ENCODE measurements around the gene RPS6KA5. TPM values are rescaled to one million over a fixed set of nuclear protein-coding genes. Genes with fewer than 3 reads are reported as not detected.
"Not testable (repeated sequence)": the region's sequence is repeated elsewhere in the genome, so short reads cannot be mapped to it uniquely, and the experiment has no call there.

The RPS6KA5 gene
- total RNA-seq, 1 experiment from 2014 or later, result 2.2 TPM

GRCh38 chr14:90848944-90849731, 211.3 kb downstream of the RPS6KA5 start:
- Mint-ChIP-seq H3K27ac (ENCODE audit: low read depth, unreplicated experiment) (peak overlapping the region; percentile 28), H3K27me3 (ENCODE audit: insufficient read depth, unreplicated experiment) (no peaks in the 10 kb centered on the region), H3K36me3 (ENCODE audit: insufficient read depth, unreplicated experiment) (peaks cover 4% of the 10 kb centered on the region), H3K4me1 (ENCODE audit: insufficient read depth, unreplicated experiment) (peaks cover 26% of the 10 kb centered on the region), H3K4me3 (ENCODE audit: unreplicated experiment) (no peak overlapping the region), H3K9me3 (ENCODE audit: unreplicated experiment) (no peaks in the 10 kb centered on the region)
- no peak for TF ChIP-seq CTCF (IDR thresholded peaks at IDR 0.05; ENCODE audit: unreplicated experiment)
- ChIA-PET POLR2A (interaction anchor here (0.8 kb wide), 1 partner anchor 14 kb away, joined by 3 read pairs; no protein-coding TSS in a partner anchor), CTCF (interaction anchor here (1.1 to 1.2 kb wide), 2 partner anchors 29 to 91 kb away, joined by 3 read pairs; no protein-coding TSS in a partner anchor)
- no TSS peak for BruUV-seq (replicated peaks)
- DNase-seq (ENCODE audit: unreplicated experiment), result no peak
- intact Hi-C loops (cut with micrococcal nuclease), result no loop called here

- CTCF ChIA-PET, result no interaction called here
- no peaks in the 10 kb centered on the region for H3K9me3 Mint-ChIP-seq (ENCODE audit: unreplicated experiment)
Measured at GRCh38 chr14:90846511-90846910, 213.9 kb downstream of the RPS6KA5 start.

DNA sequence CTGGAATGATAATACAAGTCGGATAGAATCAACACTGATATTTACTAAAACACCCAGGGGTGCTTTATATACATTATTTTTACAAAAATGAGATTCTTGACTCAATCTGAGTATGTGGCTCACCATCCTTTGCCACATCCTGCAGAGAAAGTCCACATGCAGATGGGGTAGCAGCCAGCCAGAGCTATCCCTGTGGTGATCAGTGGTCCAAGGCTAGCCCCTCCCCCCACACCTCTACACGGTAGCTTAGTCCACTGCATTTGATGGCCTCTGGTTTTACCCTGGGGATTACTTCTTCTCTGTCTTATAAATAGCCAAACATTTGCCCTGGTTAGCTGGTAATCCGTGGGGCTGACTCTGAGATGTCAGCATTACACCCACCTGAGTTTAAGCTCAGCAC, 216.1 kb downstream of the RPS6KA5 start:
- POLR2A ChIA-PET, result no interaction called here
- no peaks in the 10 kb centered on the region for H3K27me3 Mint-ChIP-seq (ENCODE audit: insufficient read depth, unreplicated experiment)
- H3K9me3 Mint-ChIP-seq (ENCODE audit: unreplicated experiment), result no peaks in the 10 kb centered on the region
- H3K36me3 Mint-ChIP-seq (ENCODE audit: insufficient read depth, unreplicated experiment), result no peaks in the 10 kb centered on the region
- H3K4me3 Mint-ChIP-seq (ENCODE audit: unreplicated experiment), result no peak overlapping the region
- CTCF ChIA-PET, result interaction anchor here (0.6 kb wide), 1 partner anchor 26 kb away, joined by 4 read pairs; no protein-coding TSS in a partner anchor
- no TSS peak for BruUV-seq (replicated peaks)
- no peak for DNase-seq (ENCODE audit: unreplicated experiment)
- peaks cover 19% of the 10 kb centered on the region for H3K4me1 Mint-ChIP-seq (ENCODE audit: insufficient read depth, unreplicated experiment)
- intact Hi-C loops (cut with micrococcal nuclease), result no loop called here
- no peak overlapping the region for H3K27ac Mint-ChIP-seq (ENCODE audit: low read depth, unreplicated experiment)
- TF ChIP-seq CTCF (IDR thresholded peaks at IDR 0.05; ENCODE audit: unreplicated experiment), result no peak

More at GRCh38 chr14:90846511-90846910, 213.9 kb downstream of the RPS6KA5 start:
- no peaks in the 10 kb centered on the region for H3K27me3 Mint-ChIP-seq (ENCODE audit: insufficient read depth, unreplicated experiment)
- intact Hi-C loops (cut with micrococcal nuclease), result no loop called here
- H3K4me1 Mint-ChIP-seq (ENCODE audit: insufficient read depth, unreplicated experiment), result peaks cover 26% of the 10 kb centered on the region
- BruUV-seq (replicated peaks), result no TSS peak
- no peak for TF ChIP-seq CTCF (IDR thresholded peaks at IDR 0.05; ENCODE audit: unreplicated experiment)
- H3K36me3 Mint-ChIP-seq (ENCODE audit: insufficient read depth, unreplicated experiment), result peaks cover 2% of the 10 kb centered on the region
- no peak overlapping the region for H3K4me3 Mint-ChIP-seq (ENCODE audit: unreplicated experiment)
- peak; percentile 26 for DNase-seq (ENCODE audit: unreplicated experiment)
- POLR2A ChIA-PET, result interaction anchor here (1.2 kb wide), 1 partner anchor 213 kb away, joined by 5 read pairs; no protein-coding TSS in a partner anchor
- H3K27ac Mint-ChIP-seq (ENCODE audit: low read depth, unreplicated experiment), result no peak overlapping the region

GRCh38 chr14:90842726-90843125, 217.7 kb downstream of the RPS6KA5 start:
- no TSS peak for BruUV-seq (replicated peaks)
- H3K4me3 Mint-ChIP-seq (ENCODE audit: unreplicated experiment), result no peak overlapping the region
- no peaks in the 10 kb centered on the region for H3K27me3 Mint-ChIP-seq (ENCODE audit: insufficient read depth, unreplicated experiment)
- ChIA-PET POLR2A (interaction anchor here (0.9 kb wide), 1 partner anchor 17 kb away, joined by 3 read pairs; no protein-coding TSS in a partner anchor), CTCF (interaction anchor here (0.6 kb wide), 1 partner anchor 1652 kb away, joined by 4 read pairs; no protein-coding TSS in a partner anchor)
- no peak overlapping the region for H3K27ac Mint-ChIP-seq (ENCODE audit: low read depth, unreplicated experiment)
- TF ChIP-seq CTCF (IDR thresholded peaks at IDR 0.05; ENCODE audit: unreplicated experiment), result no peak
- no peak for DNase-seq (ENCODE audit: unreplicated experiment)
- H3K9me3 Mint-ChIP-seq (ENCODE audit: unreplicated experiment), result no peaks in the 10 kb centered on the region
- intact Hi-C loops (cut with micrococcal nuclease), result no loop called here
- H3K36me3 Mint-ChIP-seq (ENCODE audit: insufficient read depth, unreplicated experiment), result no peaks in the 10 kb centered on the region
- peaks cover 21% of the 10 kb centered on the region for H3K4me1 Mint-ChIP-seq (ENCODE audit: insufficient read depth, unreplicated experiment)

DNA sequence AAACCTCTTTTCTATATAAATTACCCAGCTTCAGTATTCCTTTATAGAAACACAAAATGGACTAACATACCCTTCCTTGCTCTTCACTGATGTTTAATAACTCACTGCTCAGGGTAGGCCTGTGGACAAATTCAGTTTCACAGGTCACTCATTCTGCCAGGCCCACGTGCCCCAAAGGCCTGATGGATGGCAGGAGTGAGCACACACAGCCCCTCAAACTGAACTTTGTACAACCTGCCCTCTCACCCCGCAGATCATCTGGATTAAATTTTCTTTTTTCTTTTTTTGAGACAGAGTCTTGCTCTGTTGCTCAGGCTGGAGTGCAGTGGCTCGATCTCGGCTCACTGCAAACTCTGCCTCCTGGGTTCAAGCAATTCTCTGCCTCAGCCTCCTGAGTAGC, 219.8 kb downstream of the RPS6KA5 start:
- CTCF ChIA-PET, result interaction anchor here (1.0 kb wide), 1 partner anchor 81 kb away, joined by 3 read pairs; no protein-coding TSS in a partner anchor
- H3K9me3 Mint-ChIP-seq (ENCODE audit: unreplicated experiment); intact Hi-C loops (cut with micrococcal nuclease); H3K4me1 Mint-ChIP-seq (ENCODE audit: insufficient read depth, unreplicated experiment); BruUV-seq (replicated peaks); H3K36me3 Mint-ChIP-seq (ENCODE audit: insufficient read depth, unreplicated experiment); POLR2A ChIA-PET; H3K27me3 Mint-ChIP-seq (ENCODE audit: insufficient read depth, unreplicated experiment); H3K4me3 Mint-ChIP-seq (ENCODE audit: unreplicated experiment); H3K27ac Mint-ChIP-seq (ENCODE audit: low read depth, unreplicated experiment); DNase-seq (ENCODE audit: unreplicated experiment): not testable (repeated sequence)

All from MCF 10A (cell line).